Endothelial cell of umbilical vein (primary cell): Measurements from ENCODE around the gene AKAP11. TPM values are rescaled to one million over a fixed set of nuclear protein-coding genes. Genes with fewer than 3 reads are reported as not detected.

Experiments
- BruUV-seq: library from RNA; stranded (reverse); fragments of 400-500 nt; replicated peaks from 2 replicates; lab custom pipeline; 2021; lab: Mats Ljungman, UMichigan
- CTCF ChIA-PET: fragments of 300-600, 350-600 bp; sonication (Branson Sonifier 250); formaldehyde crosslinking; loops from one replicate; lab custom pipeline; 2021; ENCODE audit warnings: antibody characterized with exemption, inconsistent platforms; lab: Charles Lee
- POLR2A ChIA-PET: fragments of 300-600, 350-600 bp; sonication (Branson Sonifier 250); formaldehyde crosslinking; loops from one replicate; lab custom pipeline; 2021; ENCODE audit warnings: antibody characterized with exemption, inconsistent platforms; lab: Charles Lee
- DNase-seq: peaks from one replicate; pipeline ENCODE4 v3.0.0-alpha.2; 2011; ENCODE audit warnings: low read depth, low spot score
- FAIRE-seq: peaks from 2 replicates; lab custom pipeline; 2011; peaks lifted over from hg19 to GRCh38; lab: Jason Lieb, UNC
- H2AFZ ChIP-seq: 2 replicates; pipeline ENCODE4 v1.6.0; 2012; ENCODE audit warnings: low read depth, low read length, control low read depth, inconsistent platforms
- H3K27ac ChIP-seq: 2 replicates; pipeline ENCODE4 v1.5.1; 2011; ENCODE audit warnings: low read depth, mild to moderate bottlenecking, control low read depth, low read length, moderate library complexity; ENCODE audit not compliant: insufficient read depth
- H3K27me3 ChIP-seq, 2 experiments: 2 replicates each; pipeline versions ENCODE4 v1.6.0 to v1.6.1; 2011; ENCODE audit warnings: low read length in 2 of 2, mixed read lengths in 1 of 2; ENCODE audit not compliant: control insufficient read depth in 2 of 2, insufficient read depth in 2 of 2
- H3K36me3 ChIP-seq, 2 experiments: 2 replicates in 1 of 2; 3 replicates in 1 of 2; pipeline ENCODE4 v1.5.1; 2011; ENCODE audit warnings: low read length in 2 of 2, mild to moderate bottlenecking in 1 of 2, moderate library complexity in 1 of 2; ENCODE audit not compliant: control insufficient read depth in 2 of 2, insufficient read depth in 2 of 2; ENCODE audit errors: extremely low read depth in 1 of 2
- H3K4me1 ChIP-seq: 3 replicates; pipeline ENCODE4 v1.5.1; 2011; ENCODE audit warnings: mild to moderate bottlenecking, low read length; ENCODE audit not compliant: control insufficient read depth, insufficient read depth; ENCODE audit errors: extremely low read depth
- H3K4me2 ChIP-seq: 2 replicates; pipeline ENCODE4 v1.6.1; 2011; ENCODE audit warnings: low read length, control low read depth, mixed read lengths; ENCODE audit not compliant: insufficient read depth
- H3K4me3 ChIP-seq, 3 experiments: fragments of 200-600 bp in 1 of 3; sonication (generic), shearing (Covaris generic) in 1 of 3; replicated peaks in 1 of 3; 2 replicates each; pipeline ENCODE4 v1.5.1; 2011 to 2016; ENCODE audit warnings: control low read depth in 3 of 3, low read length in 3 of 3, mild to moderate bottlenecking in 2 of 3, inconsistent platforms in 1 of 3, low read depth in 1 of 3, moderate library complexity in 1 of 3; ENCODE audit not compliant: insufficient read depth in 1 of 3
- H3K79me2 ChIP-seq: 2 replicates; pipeline ENCODE4 v1.6.0; 2012; ENCODE audit warnings: low read length, inconsistent platforms; ENCODE audit not compliant: control insufficient read depth, insufficient read depth
- H3K9ac ChIP-seq: replicated peaks from 2 replicates; pipeline ENCODE3; 2011; ENCODE audit warnings: low read length, control low read depth; ENCODE audit not compliant: insufficient read depth; ENCODE audit errors: extremely low read depth
- H3K9me1 ChIP-seq: replicated peaks from 3 replicates; pipeline ENCODE4 v1.6.0; 2011; ENCODE audit warnings: mild to moderate bottlenecking, low read length; ENCODE audit not compliant: control insufficient read depth, insufficient read depth; ENCODE audit errors: extremely low read depth
- H3K9me3 ChIP-seq: replicated peaks from 2 replicates; pipeline ENCODE4 v1.5.1; 2012; ENCODE audit warnings: low read length, inconsistent platforms; ENCODE audit not compliant: control insufficient read depth, insufficient read depth
- H4K20me1 ChIP-seq: replicated peaks from 2 replicates; pipeline ENCODE3; 2011; ENCODE audit warnings: mild to moderate bottlenecking, low read length; ENCODE audit not compliant: control insufficient read depth, insufficient read depth; ENCODE audit errors: extremely low read depth
- EZH2 ChIP-seq: IDR thresholded peaks from 2 replicates; pipeline ENCODE4 v1.6.1; 2012; ENCODE audit warnings: borderline replicate concordance, low read depth, mild to moderate bottlenecking, moderate library complexity, low read length, inconsistent platforms; ENCODE audit not compliant: severe bottlenecking
- FOS ChIP-seq: IDR thresholded peaks from 2 replicates; pipeline ENCODE4 v1.6.1; 2011; ENCODE audit warnings: mild to moderate bottlenecking, low read length, moderate library complexity, borderline replicate concordance; ENCODE audit not compliant: insufficient read depth
- GATA2 ChIP-seq: IDR thresholded peaks from 2 replicates; pipeline ENCODE4 v1.7.0; 2011; ENCODE audit warnings: low read depth, mild to moderate bottlenecking, moderate library complexity, mixed read lengths, low read length; ENCODE audit not compliant: insufficient read length, insufficient read depth
- JUN ChIP-seq: IDR thresholded peaks from 2 replicates; pipeline ENCODE4 v1.6.1; 2011; ENCODE audit warnings: borderline replicate concordance, low read depth; ENCODE audit not compliant: insufficient read length, insufficient read depth
- MYC ChIP-seq: IDR thresholded peaks from one replicate; pipeline ENCODE4 v1.6.1; 2011; ENCODE audit warnings: mild to moderate bottlenecking, low read depth, low read length
- POLR2A ChIP-seq: IDR thresholded peaks from 2 replicates; pipeline ENCODE4 v1.6.1; 2012; ENCODE audit warnings: low read depth, mild to moderate bottlenecking, control low read depth, low read length
- POLR2AphosphoS5 ChIP-seq: IDR thresholded peaks from 2 replicates; pipeline ENCODE4 v1.6.1; 2012; ENCODE audit warnings: low read depth, mild to moderate bottlenecking, control low read depth, low read length, moderate library complexity; ENCODE audit not compliant: insufficient read depth
- dilution Hi-C: fragments of 300-500 bp; cut with MboI; formaldehyde crosslinking; loops from one replicate; pipeline ENCODE4 v1.15.0; 2019; ENCODE audit warnings: low sequenced_read_pairs; ENCODE audit not compliant: extremely low pct_ligation_motif_present
- intact Hi-C: fragments of 100-400 bp; cut with micrococcal nuclease; formaldehyde crosslinking; loops from one replicate; pipeline ENCODE4 v1.10.0; 2022
- polyA plus RNA-seq, 4 experiments: library from polyadenylated mRNA; depleted of rRNA in 3 of 4; stranded (reverse) in 3 of 4; unstranded in 1 of 4; fragments of >200 nt; gene quantifications; 2 replicates each; pipeline versions ENCODE4 v1.2.1 to v1.2.3, GENCODE V29; 2011 to 2012; ENCODE audit warnings: missing spikeins in 1 of 4
- total RNA-seq: library from RNA; stranded (reverse); gene quantifications from 2 replicates; pipeline ENCODE4 v1.2.3, GENCODE V29; 2021
- TF ChIP-seq, protein P1 (sequence below): IDR thresholded peaks from 2 replicates; pipeline ENCODE4 v1.6.1; 2011; ENCODE audit not compliant: insufficient read depth, insufficient read length
- TF ChIP-seq, protein P2 (sequence below), 2 donors: IDR thresholded peaks; 1 replicate in 1 of 2; 2 replicates in 1 of 2; pipeline ENCODE4 v1.5.1; 2011; ENCODE audit warnings: low read length in 2 of 2, mild to moderate bottlenecking in 2 of 2, moderate library complexity in 2 of 2, control low read depth in 1 of 2, inconsistent platforms in 1 of 2, low read depth in 1 of 2; ENCODE audit not compliant: insufficient read depth in 1 of 2; ENCODE audit errors: extremely low read depth in 1 of 2

AKAP11 gene
- total and polyA plus RNA-seq, 2 donors (not counting 3 experiments of a cell fraction or from before 2014, with no cell fraction given): 4.9 to 20.2 TPM

DNA sequence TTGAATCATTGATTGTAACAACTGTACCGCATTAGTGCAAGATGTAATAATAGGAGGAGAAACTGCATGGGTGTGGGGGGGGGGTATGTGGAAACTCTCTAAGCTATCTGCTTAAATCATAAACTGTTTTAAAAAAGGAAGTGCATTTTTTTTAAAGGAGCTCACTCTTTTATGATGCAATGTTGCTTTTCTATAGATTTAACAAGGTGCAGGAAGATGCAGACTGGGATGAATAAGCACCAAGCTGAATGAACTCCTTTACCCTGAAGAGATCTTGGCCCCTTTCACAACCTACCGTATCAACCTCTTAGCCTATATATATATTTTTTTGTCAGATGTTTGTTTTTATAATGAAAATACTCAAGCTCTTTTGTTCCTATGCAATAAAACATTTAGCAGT lies 95.9 kb downstream of the AKAP11 start:
- no peak overlapping the region for H3K9ac ChIP-seq
- no peaks in the 10 kb centered on the region for H3K27me3 ChIP-seq
- dilution Hi-C loops: no loop called here
- DNase-seq (no peak), FAIRE-seq (no peak)
- H2AFZ ChIP-seq: no peak overlapping the region
- intact Hi-C loops: loop anchor here (10.0 kb wide), 1 partner anchor 227 kb away; no protein-coding TSS in a partner anchor
- peaks cover 4% of the 10 kb centered on the region for H3K4me1 ChIP-seq
- H3K9me1 ChIP-seq: no peaks in the 10 kb centered on the region
- H3K9me3 ChIP-seq: no peaks in the 10 kb centered on the region
- no peaks in the 10 kb centered on the region for H3K79me2 ChIP-seq
- no TSS peak for BruUV-seq
- no peak overlapping the region for H3K4me2 ChIP-seq
- no peak overlapping the region for H3K27ac ChIP-seq
- no peak for TF ChIP-seq FOS
- TF ChIP-seq POLR2AphosphoS5: no peak
- TF ChIP-seq MYC: no peak
- TF ChIP-seq, protein P1, sequence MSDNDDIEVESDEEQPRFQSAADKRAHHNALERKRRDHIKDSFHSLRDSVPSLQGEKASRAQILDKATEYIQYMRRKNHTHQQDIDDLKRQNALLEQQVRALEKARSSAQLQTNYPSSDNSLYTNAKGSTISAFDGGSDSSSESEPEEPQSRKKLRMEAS: no peak
- no peak for TF ChIP-seq EZH2
- H4K20me1 ChIP-seq: no peaks in the 10 kb centered on the region
- ChIA-PET POLR2A (interaction anchor here (0.9 kb wide), 1 partner anchor 228 kb away, joined by 6 read pairs; no protein-coding TSS in a partner anchor), CTCF (no interaction called here)
- no peak overlapping the region for H3K4me3 ChIP-seq
- no peaks in the 10 kb centered on the region for H3K36me3 ChIP-seq

DNA sequence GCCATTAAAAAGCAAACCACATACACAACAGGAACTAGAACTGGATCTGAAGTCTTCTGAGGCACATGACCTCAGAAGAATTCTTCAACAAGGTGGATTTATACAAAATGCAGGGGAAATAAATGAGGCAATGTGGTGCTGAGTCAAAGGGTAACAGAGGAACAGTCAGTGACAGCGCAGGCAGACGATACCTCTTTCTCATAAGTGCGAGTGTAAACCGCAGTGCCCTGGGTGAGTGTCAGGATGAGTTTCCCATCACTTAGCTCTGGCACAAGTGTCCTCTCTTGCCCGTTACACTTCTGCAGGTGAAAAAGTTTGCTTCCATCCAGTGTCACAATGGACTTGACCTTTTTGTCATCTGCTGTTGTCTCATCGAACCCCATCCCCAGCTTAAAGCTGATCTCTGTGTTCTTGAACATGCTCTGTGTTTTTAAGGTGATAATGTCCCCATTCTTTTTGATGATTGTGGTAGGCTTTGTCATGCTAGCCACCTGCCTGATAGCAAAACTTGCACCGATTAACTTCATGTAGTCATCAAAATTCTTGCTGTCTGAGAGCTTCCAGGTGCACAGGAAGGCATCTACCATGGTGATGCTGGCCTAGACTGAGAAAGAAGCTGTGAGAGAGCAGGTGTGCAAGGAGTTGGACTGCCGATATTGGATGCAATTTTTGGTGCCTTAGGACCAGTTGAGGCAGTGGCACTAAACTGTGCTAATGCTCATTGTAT lies 97.3 kb downstream of the AKAP11 start:
- no TSS peak for BruUV-seq
- no peak overlapping the region for H3K27ac ChIP-seq
- peaks cover 0 to under 1% of the 10 kb centered on the region in 2 experiments for H3K27me3 ChIP-seq
- no peak overlapping the region for H3K9ac ChIP-seq
- dilution Hi-C loops (no loop called here), intact Hi-C loops (loop anchor here (10.0 kb wide), 1 partner anchor 226 kb away; no protein-coding TSS in a partner anchor)
- H3K9me3 ChIP-seq: no peaks in the 10 kb centered on the region
- DNase-seq (no peak), FAIRE-seq (no peak)
- H3K36me3 ChIP-seq: no peaks in the 10 kb centered on the region
- no peaks in the 10 kb centered on the region for H3K9me1 ChIP-seq
- ChIA-PET CTCF (interaction anchor here (1.3 to 1.5 kb wide), 2 partner anchors 35 to 109 kb away, joined by 3 to 4 read pairs; no protein-coding TSS in a partner anchor), POLR2A (no interaction called here)
- H3K4me3 ChIP-seq: no peak overlapping the region
- no peak for TF ChIP-seq POLR2A
- TF ChIP-seq, protein P2, sequence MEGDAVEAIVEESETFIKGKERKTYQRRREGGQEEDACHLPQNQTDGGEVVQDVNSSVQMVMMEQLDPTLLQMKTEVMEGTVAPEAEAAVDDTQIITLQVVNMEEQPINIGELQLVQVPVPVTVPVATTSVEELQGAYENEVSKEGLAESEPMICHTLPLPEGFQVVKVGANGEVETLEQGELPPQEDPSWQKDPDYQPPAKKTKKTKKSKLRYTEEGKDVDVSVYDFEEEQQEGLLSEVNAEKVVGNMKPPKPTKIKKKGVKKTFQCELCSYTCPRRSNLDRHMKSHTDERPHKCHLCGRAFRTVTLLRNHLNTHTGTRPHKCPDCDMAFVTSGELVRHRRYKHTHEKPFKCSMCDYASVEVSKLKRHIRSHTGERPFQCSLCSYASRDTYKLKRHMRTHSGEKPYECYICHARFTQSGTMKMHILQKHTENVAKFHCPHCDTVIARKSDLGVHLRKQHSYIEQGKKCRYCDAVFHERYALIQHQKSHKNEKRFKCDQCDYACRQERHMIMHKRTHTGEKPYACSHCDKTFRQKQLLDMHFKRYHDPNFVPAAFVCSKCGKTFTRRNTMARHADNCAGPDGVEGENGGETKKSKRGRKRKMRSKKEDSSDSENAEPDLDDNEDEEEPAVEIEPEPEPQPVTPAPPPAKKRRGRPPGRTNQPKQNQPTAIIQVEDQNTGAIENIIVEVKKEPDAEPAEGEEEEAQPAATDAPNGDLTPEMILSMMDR (IDR thresholded peaks at IDR 0.05; ENCODE audit: extremely low read depth in 1 of 2, insufficient read depth in 1 of 2, low read depth in 1 of 2, low read length in 2 of 2): no peak
- TF ChIP-seq, protein P1: no peak
- no peak for TF ChIP-seq GATA2
- no peak for TF ChIP-seq MYC
- no peak for TF ChIP-seq JUN
- no peak for TF ChIP-seq FOS
- no peak for TF ChIP-seq EZH2
- no peak for TF ChIP-seq POLR2AphosphoS5
- H3K79me2 ChIP-seq: no peaks in the 10 kb centered on the region
- no peaks in the 10 kb centered on the region for H3K4me1 ChIP-seq
- H4K20me1 ChIP-seq: no peaks in the 10 kb centered on the region
- H2AFZ ChIP-seq: no peak overlapping the region
- H3K4me2 ChIP-seq: no peak overlapping the region
